ENCODE data around the gene MRFAP1.

Gene MRFAP1

DNA sequence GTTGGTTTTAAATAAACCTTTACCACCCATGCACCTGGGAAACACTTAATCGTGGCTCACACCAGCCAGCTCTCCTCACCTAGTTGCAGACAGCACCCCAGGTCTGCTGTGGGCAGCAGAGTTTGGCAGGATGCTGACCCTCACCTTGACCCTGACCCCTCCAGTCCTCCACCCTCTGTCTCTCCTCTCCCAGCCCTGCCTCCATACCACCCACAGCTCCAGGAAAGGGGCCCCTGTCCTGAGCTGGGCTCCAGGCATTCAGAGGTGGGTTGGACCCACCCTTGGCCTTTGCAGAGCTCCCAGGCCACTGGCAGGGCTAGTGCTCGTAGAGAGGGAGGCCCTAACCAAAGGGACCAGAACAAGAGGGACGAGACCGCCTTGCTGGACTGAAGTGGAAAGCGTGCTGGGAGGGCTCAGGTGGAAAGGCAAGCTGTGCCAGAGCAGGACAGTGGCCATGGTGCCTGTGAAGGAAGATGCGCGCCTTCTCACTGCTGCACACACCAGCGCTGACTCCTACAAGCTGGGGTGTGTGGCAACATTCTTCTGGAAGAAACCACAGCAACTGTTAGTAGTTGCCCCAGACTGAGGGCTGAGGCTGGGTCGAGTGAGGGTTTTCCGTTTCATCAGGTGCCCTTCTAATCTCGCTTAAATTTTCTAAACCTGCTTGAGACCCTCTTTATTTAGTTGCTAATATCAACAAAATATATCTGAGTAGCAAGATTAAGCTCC lies 42.5 kb downstream of the MRFAP1 start:
- ChIA-PET POLR2A (interaction anchor here (0.6 kb wide), 1 partner anchor 143 kb away, joined by 3 read pairs; no protein-coding TSS in a partner anchor), CTCF (interaction anchor here (1.5 kb wide), 1 partner anchor 19 kb away, joined by 4 read pairs; no protein-coding TSS in a partner anchor)
- TF ChIP-seq, protein P1, sequence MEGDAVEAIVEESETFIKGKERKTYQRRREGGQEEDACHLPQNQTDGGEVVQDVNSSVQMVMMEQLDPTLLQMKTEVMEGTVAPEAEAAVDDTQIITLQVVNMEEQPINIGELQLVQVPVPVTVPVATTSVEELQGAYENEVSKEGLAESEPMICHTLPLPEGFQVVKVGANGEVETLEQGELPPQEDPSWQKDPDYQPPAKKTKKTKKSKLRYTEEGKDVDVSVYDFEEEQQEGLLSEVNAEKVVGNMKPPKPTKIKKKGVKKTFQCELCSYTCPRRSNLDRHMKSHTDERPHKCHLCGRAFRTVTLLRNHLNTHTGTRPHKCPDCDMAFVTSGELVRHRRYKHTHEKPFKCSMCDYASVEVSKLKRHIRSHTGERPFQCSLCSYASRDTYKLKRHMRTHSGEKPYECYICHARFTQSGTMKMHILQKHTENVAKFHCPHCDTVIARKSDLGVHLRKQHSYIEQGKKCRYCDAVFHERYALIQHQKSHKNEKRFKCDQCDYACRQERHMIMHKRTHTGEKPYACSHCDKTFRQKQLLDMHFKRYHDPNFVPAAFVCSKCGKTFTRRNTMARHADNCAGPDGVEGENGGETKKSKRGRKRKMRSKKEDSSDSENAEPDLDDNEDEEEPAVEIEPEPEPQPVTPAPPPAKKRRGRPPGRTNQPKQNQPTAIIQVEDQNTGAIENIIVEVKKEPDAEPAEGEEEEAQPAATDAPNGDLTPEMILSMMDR (IDR thresholded peaks at IDR 0.05; ENCODE audit: control extremely low read depth, extremely low read depth, low read depth, missing control alignments) = no peak
- no peak for DNase-seq (ENCODE audit: extremely low spot score)

DNA sequence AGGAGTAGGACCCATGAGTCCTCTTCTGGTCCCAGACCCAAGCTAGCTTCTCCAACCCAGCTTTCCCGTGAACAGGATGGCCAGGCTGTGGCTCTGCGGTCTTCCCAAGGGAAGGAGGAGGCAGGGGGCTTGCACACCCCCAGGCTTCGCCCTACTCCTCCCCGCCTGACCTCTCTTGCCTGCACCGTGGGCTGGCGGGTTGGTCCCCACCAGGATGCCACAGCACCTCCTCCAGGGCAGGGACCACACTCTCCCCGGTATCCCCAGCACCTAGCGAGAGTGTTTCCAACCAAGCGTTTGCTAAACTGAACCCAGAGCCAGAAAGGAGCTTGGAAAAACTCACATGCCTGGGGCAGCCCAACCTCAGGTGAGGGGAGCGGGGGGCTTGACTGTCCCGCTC lies 44.2 kb downstream of the MRFAP1 start:
- DNase-seq (ENCODE audit: extremely low spot score) = no peak
- ChIA-PET CTCF (interaction anchor here (1.6 kb wide), 1 partner anchor 9 kb away, joined by 4 read pairs; no protein-coding TSS in a partner anchor), POLR2A (no interaction called here)
- TF ChIP-seq, protein P1 (IDR thresholded peaks at IDR 0.05; ENCODE audit: control extremely low read depth, extremely low read depth, low read depth, missing control alignments) = no peak

DNA sequence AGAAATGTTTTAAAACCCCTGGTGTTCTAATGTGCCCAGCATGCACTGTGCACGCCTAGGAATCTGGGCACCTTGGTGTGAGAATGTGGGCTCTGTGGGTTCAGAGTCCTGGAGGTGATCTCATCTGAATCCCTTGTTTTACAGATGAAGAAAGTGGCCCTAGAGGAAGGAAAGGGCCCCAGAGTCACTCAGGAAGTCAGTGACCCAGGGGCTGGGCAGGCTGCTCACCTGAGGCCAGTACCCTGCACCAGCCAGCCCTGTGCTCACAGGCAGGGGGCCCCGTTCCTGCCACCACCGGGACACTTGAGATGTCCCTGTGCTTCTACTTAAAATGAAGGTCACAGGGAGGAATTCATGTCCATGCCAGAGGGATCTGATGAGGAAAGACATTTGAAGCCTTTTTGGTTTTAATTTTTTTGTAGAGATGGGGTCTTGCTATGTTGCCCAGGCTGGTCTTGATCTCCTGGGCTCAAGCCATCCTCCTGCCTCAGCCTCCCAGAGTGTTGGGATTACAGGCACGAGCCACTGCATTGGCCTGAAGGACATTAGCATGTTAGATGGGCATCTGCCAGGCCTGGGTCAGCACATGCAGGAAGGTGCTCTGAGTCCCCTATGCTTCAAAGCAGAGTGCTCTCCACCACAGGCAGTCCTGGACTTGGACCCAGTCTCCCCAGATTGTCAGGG lies 45.8 kb downstream of the MRFAP1 start:
- no peak for DNase-seq (ENCODE audit: extremely low spot score)
- POLR2A ChIA-PET = no interaction called here
- CTCF ChIA-PET = interaction anchor here (1.0 to 1.6 kb wide), 2 partner anchors 11 kb away, joined by 4 to 7 read pairs; no protein-coding TSS in a partner anchor
- TF ChIP-seq, protein P1 (IDR thresholded peaks at IDR 0.05; ENCODE audit: control extremely low read depth, extremely low read depth, low read depth, missing control alignments) = no peak

DNA sequence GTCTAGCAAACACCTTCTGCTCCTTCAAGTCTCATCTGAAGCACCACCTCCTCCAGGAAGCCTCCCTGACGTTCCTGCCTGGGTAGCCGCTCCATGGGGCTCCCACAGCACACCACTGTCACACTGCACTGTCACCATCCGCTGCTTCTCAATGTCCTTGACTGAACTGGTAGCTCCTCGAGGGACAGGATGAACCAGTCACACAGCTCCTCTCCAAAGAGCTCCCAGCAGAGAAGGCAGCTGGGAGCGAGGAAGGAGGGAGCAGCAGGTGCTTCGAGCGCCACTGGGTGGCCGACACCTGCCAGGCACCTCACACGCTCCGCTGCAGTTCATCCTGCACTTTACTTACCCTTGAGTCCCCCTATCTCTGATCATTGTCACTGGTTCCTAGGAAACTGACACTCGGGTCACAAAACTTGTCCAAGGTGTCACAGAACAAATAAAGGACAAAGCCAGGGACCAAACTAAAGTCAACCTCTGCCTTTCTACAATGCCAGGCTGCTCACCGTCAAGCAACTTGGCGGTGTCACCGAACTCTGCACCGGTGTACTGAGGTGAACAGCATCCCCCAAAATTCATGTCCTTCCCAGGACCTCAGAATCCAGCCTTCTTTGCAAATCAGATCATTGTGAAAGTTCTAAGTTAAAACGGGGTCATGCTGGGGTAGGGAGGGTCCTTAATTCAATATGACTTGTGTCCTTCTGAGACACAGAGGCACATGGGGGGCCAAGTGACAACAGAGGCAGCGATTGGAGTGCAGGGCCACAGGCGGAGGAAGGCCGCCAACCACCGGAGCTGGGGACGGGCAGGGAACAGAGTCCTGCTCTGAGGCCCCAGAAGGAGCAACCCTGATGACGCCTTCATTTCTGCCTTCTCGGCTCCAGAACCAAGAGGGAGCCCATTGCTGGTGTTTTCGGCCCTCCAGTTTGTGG lies 47.7 kb downstream of the MRFAP1 start:
- no peak for DNase-seq (ENCODE audit: extremely low spot score)
- POLR2A ChIA-PET = no interaction called here
- CTCF ChIA-PET = interaction anchor here (1.0 to 3.1 kb wide), 4 partner anchors 8 to 25 kb away, joined by 3 to 12 read pairs (median 3); a partner anchor contains a TSS
- TF ChIP-seq, protein P1 (IDR thresholded peaks at IDR 0.05; ENCODE audit: control extremely low read depth, extremely low read depth, low read depth, missing control alignments) = no peak

GRCh38 chr4:6688879-6689505 lies 48.5 kb downstream of the MRFAP1 start:
- CTCF ChIA-PET = interaction anchor here (0.9 to 3.1 kb wide), 4 partner anchors 12 to 382 kb away, joined by 3 to 12 read pairs (median 3); a partner anchor contains a TSS
- TF ChIP-seq, protein P1 (IDR thresholded peaks at IDR 0.05; ENCODE audit: control extremely low read depth, extremely low read depth, low read depth, missing control alignments) = peak; percentile 18
- POLR2A ChIA-PET = no interaction called here
- peak; percentile 83 for DNase-seq (ENCODE audit: extremely low spot score)

Data from GM10248 (cell line).